Breast epithelium (tissue), 4 donors: ENCODE results near the gene DRAP1. TPM values are rescaled to one million over a fixed set of nuclear protein-coding genes. Genes with fewer than 3 reads are reported as not detected.

ENCODE experiments used
- DNase-seq, 2 donors: peaks; one replicate each; pipeline ENCODE4 v3.0.0-alpha.2; 2019; ENCODE audit warnings: low spot score in 2 of 2
- H3K27ac ChIP-seq, 2 donors: fragments of 200-600 bp; sonication (generic) in 1 of 2; one replicate each; pipeline ENCODE4 v1.5.1; 2016 to 2019; ENCODE audit warnings: mild to moderate bottlenecking in 1 of 2
- H3K27me3 ChIP-seq, 2 donors: fragments of 200-600 bp; sonication (generic) in 1 of 2; one replicate each; pipeline versions ENCODE4 v1.5.1 to v1.6.0; 2017 to 2019; ENCODE audit warnings: control low read depth in 1 of 2, mild to moderate bottlenecking in 1 of 2
- H3K36me3 ChIP-seq: fragments of 200-600 bp; one replicate; pipeline ENCODE4 v1.5.1; 2019
- H3K4me1 ChIP-seq, 2 donors: fragments of 200-600 bp; sonication (generic); one replicate each; pipeline ENCODE4 v1.5.1; 2016 to 2019; ENCODE audit warnings: control low read depth in 1 of 2
- H3K4me3 ChIP-seq, 3 donors: fragments of 200-600 bp; sonication (generic); 1 replicate in 2 of 3; 2 replicates in 1 of 3; pipeline ENCODE4 v1.5.1; 2016 to 2019; ENCODE audit warnings: mild to moderate bottlenecking in 3 of 3, moderate library complexity in 2 of 3
- H3K9me3 ChIP-seq, 2 donors: fragments of 200-600 bp; sonication (generic) in 1 of 2; one replicate each; pipeline ENCODE4 v1.5.1; 2016 to 2019; ENCODE audit warnings: control low read depth in 1 of 2
- CTCF ChIP-seq, 3 donors: fragments of 450-650 bp; IDR thresholded peaks; one replicate each; pipeline ENCODE4 v1.5.1; 2016 to 2017; ENCODE audit warnings: antibody characterized with exemption in 3 of 3, mild to moderate bottlenecking in 3 of 3, moderate library complexity in 3 of 3
- POLR2A ChIP-seq: fragments of 450-650 bp; IDR thresholded peaks from one replicate; pipeline ENCODE4 v1.6.1; 2016; ENCODE audit warnings: antibody characterized with exemption, mild to moderate bottlenecking, moderate library complexity
- POLR2AphosphoS5 ChIP-seq, 3 donors: sonication (generic); formaldehyde crosslinking; IDR thresholded peaks; one replicate each; pipeline ENCODE4 v1.6.1; 2017; ENCODE audit warnings: antibody characterized with exemption in 3 of 3
- intact Hi-C: fragments of 100-400 bp; cut with DNase I; formaldehyde crosslinking; loops from one replicate; pipeline ENCODE4 v1.15.1; 2023; ENCODE audit warnings: low total_unique reads
- total RNA-seq, 3 donors: library from RNA; depleted of rRNA; stranded (reverse); fragments of >200 nt; gene quantifications; one replicate each; pipeline ENCODE4 v1.1.0, GENCODE V29; 2016

DRAP1 gene
- total RNA-seq: 10 to 100 TPM; 50.1 to 64.5 (median 51.5) TPM

- H3K4me1 ChIP-seq: peaks cover 9 to 29% of the 10 kb centered on the region in 2 donors
- peak; percentile 98 to 99 for DNase-seq
- H3K4me3 ChIP-seq: peak within 1 kb of the TSS; percentile 78 to 98 (median 95)
- no peaks in the 10 kb centered on the region for H3K9me3 ChIP-seq
- TF ChIP-seq CTCF (IDR thresholded peaks at IDR 0.05) (no peak), POLR2AphosphoS5 (IDR thresholded peaks at IDR 0.05) (peak; percentile 46 to 74 (median 52))
- intact Hi-C loops: no loop called here
- no peaks in the 10 kb centered on the region for H3K27me3 ChIP-seq
- H3K36me3 ChIP-seq: no peaks in the 10 kb centered on the region
- peak within 1 kb of the TSS; percentile 94 to 99 for H3K27ac ChIP-seq
These were observed at the start of gene DRAP1 for GRCh38 chr11:65919141-65919572. TSS of gene DRAP1 (plus strand) at chr11:65919426. CDS start at chr11:65919502, 76 bp downstream.

- Histone ChIP-seq H3K4me3 (no peak overlapping the region), H3K27me3 (no peaks in the 10 kb centered on the region), H3K36me3 (no peaks in the 10 kb centered on the region), H3K9me3 (no peaks in the 10 kb centered on the region), H3K27ac (peak overlapping the region in 1 of 2 donors; percentile 97), H3K4me1 (peaks cover 0 to 10% of the 10 kb centered on the region in 2 donors)
- DNase-seq: no peak
- intact Hi-C loops: no loop called here
- no peak for TF ChIP-seq CTCF (IDR thresholded peaks at IDR 0.05)
- TF ChIP-seq POLR2A: no peak
- no peak for TF ChIP-seq POLR2AphosphoS5 (IDR thresholded peaks at IDR 0.05)
These were observed 49.5 kb upstream of the DRAP1 start for GRCh38 chr11:65869643-65870306.

GRCh38 chr11:65870307-65870658 lies 48.9 kb upstream of the DRAP1 start:
- TF ChIP-seq POLR2AphosphoS5 (IDR thresholded peaks at IDR 0.05) (no peak), POLR2A (no peak)
- Histone ChIP-seq H3K9me3 (no peaks in the 10 kb centered on the region), H3K36me3 (no peaks in the 10 kb centered on the region), H3K4me3 (peak overlapping the region in 1 of 3 donors; percentile 88), H3K4me1 (peaks cover 0 to 10% of the 10 kb centered on the region in 2 donors), H3K27ac (peak overlapping the region in 1 of 2 donors; percentile 97), H3K27me3 (no peaks in the 10 kb centered on the region)
- intact Hi-C loops: no loop called here
- DNase-seq: no peak

- Histone ChIP-seq H3K4me1 (peaks cover 0 to 10% of the 10 kb centered on the region in 2 donors), H3K36me3 (no peaks in the 10 kb centered on the region), H3K9me3 (no peaks in the 10 kb centered on the region), H3K27me3 (no peaks in the 10 kb centered on the region), H3K4me3 (peak overlapping the region; percentile 53 to 88 (median 65)), H3K27ac (peak overlapping the region; percentile 88 to 97)
- TF ChIP-seq POLR2AphosphoS5 (IDR thresholded peaks at IDR 0.05) (no peak), POLR2A (no peak), CTCF (IDR thresholded peaks at IDR 0.05) (no peak)
- no peak for DNase-seq
- intact Hi-C loops: no loop called here
These were observed 48.2 kb upstream of the DRAP1 start for GRCh38 chr11:65870706-65871681.

- no peaks in the 10 kb centered on the region for H3K9me3 ChIP-seq
- peak overlapping the region; percentile 88 to 97 for H3K27ac ChIP-seq
- TF ChIP-seq POLR2A (no peak), CTCF (IDR thresholded peaks at IDR 0.05) (no peak), POLR2AphosphoS5 (IDR thresholded peaks at IDR 0.05) (no peak)
- peaks cover 0 to 10% of the 10 kb centered on the region in 2 donors for H3K4me1 ChIP-seq
- intact Hi-C loops: no loop called here
- peak overlapping the region; percentile 53 to 88 (median 65) for H3K4me3 ChIP-seq
- H3K36me3 ChIP-seq: no peaks in the 10 kb centered on the region
- no peak for DNase-seq
- no peaks in the 10 kb centered on the region for H3K27me3 ChIP-seq
These were observed 47.2 kb upstream of the DRAP1 start for GRCh38 chr11:65871811-65872548.
